PFSK-1 (cell line): ENCODE measurements around the gene UBE2V1.

Experiments used
- POLR2AphosphoS5 ChIP-seq: IDR thresholded peaks from 2 replicates; pipeline ENCODE4 v1.6.1; 2012; ENCODE audit warnings: low read depth, mild to moderate bottlenecking, control low read depth, low read length, moderate library complexity
- REST ChIP-seq, 2 experiments: IDR thresholded peaks; 2 replicates each; pipeline versions ENCODE4 v1.6.1 to v1.8.0; 2011 to 2012; ENCODE audit warnings: low read depth in 2 of 2, low read length in 2 of 2, control low read depth in 1 of 2, inconsistent platforms in 1 of 2, mild to moderate bottlenecking in 1 of 2, moderate library complexity in 1 of 2; ENCODE audit not compliant: insufficient read depth in 1 of 2
- TAF1 ChIP-seq: IDR thresholded peaks from 2 replicates; pipeline ENCODE4 v1.6.1; 2012; ENCODE audit warnings: low read length, control low read depth, borderline replicate concordance; ENCODE audit not compliant: insufficient read depth

DNA sequence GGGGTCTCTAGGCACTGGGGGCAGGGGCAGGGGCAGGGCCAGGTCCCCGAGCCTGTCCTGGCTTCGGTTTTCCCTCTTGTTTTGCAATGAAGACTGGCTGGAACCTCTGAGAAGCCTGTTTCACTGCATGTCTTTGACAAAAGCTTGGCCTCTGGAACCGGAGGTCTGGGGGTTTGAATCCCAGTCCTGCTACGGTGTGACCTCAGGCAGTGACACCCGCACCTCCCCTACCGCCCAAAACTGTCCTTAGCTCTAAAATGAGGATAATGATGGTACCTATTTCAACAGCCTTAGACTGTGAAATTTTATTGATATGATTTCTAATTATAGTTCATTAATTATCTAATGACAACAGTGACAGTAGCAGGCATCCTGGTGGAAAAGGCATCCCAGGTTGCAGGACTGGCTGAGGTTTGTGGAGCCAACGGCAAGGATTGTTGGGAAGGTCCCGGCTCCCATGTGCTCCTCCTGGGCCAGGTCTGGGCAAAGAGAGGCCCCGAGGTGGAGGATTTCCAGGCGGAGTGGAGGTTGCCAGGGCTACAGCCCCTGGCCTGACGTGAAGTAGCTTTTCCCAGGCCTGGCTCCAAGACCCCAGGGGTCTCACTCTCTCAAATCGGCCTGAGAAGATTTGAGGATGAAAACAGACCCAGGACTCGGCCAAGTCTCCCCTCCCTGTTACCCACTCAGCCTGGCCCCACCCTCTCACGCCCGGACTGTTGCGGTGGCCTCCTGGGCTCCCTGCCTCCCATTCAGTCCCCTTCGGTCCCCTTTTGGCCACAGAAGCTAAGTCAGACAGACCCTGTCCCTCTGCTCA, 72.3 kb downstream of the UBE2V1 start:
- TF ChIP-seq REST (IDR thresholded peaks at IDR 0.05; ENCODE audit: insufficient read depth in 1 of 2, low read depth in 2 of 2, low read length in 2 of 2) (no peak), TAF1 (no peak), POLR2AphosphoS5 (no peak)
